ENCODE data around the gene KIF21B.

KIF21B gene

GRCh38 chr1:200990114-200990513 is 33.4 kb downstream of the KIF21B start:
- Histone ChIP-seq H3K36me3 (ENCODE audit: insufficient read depth, low read length) (peaks cover 87% of the 10 kb centered on the region; the same call in 1 of the 2 replicates), H4K20me1 (ENCODE audit: insufficient read depth, low read length, poor library complexity, severe bottlenecking) (no peaks in the 10 kb centered on the region), H3K9me2 (replicated peaks; ENCODE audit: low read depth, low read length) (no peaks in the 10 kb centered on the region), H3F3A (ENCODE audit: low read depth) (no peaks in the 10 kb centered on the region), H3K79me2 (ENCODE audit: insufficient read depth, low read length) (no peaks in the 10 kb centered on the region), H3K9ac (ENCODE audit: low read depth, low read length, poor library complexity, severe bottlenecking) (no peak overlapping the region), H3K4me1 (ENCODE audit: insufficient read depth, low read length, poor library complexity, severe bottlenecking) (no peaks in the 10 kb centered on the region), H3K4me2 (ENCODE audit: low read depth, low read length, poor library complexity, severe bottlenecking) (no peak overlapping the region), H3K4me3 (ENCODE audit: low read length, poor library complexity, severe bottlenecking) (no peak overlapping the region), H3K27me3 (ENCODE audit: insufficient read depth, low read length, poor library complexity, severe bottlenecking) (no peaks in the 10 kb centered on the region), H2AFZ (ENCODE audit: low read length) (no peak overlapping the region), H3K9me3 (ENCODE audit: insufficient read depth, low read depth, low read length) (no peaks in the 10 kb centered on the region)
- TF ChIP-seq, protein P1, sequence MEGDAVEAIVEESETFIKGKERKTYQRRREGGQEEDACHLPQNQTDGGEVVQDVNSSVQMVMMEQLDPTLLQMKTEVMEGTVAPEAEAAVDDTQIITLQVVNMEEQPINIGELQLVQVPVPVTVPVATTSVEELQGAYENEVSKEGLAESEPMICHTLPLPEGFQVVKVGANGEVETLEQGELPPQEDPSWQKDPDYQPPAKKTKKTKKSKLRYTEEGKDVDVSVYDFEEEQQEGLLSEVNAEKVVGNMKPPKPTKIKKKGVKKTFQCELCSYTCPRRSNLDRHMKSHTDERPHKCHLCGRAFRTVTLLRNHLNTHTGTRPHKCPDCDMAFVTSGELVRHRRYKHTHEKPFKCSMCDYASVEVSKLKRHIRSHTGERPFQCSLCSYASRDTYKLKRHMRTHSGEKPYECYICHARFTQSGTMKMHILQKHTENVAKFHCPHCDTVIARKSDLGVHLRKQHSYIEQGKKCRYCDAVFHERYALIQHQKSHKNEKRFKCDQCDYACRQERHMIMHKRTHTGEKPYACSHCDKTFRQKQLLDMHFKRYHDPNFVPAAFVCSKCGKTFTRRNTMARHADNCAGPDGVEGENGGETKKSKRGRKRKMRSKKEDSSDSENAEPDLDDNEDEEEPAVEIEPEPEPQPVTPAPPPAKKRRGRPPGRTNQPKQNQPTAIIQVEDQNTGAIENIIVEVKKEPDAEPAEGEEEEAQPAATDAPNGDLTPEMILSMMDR (conservative IDR thresholded peaks at IDR 0.05; ENCODE audit: low read length), result no peak
- no peak for TF ChIP-seq EZH2phosphoT487 (IDR thresholded peaks at IDR 0.05; ENCODE audit: borderline replicate concordance)

DNA sequence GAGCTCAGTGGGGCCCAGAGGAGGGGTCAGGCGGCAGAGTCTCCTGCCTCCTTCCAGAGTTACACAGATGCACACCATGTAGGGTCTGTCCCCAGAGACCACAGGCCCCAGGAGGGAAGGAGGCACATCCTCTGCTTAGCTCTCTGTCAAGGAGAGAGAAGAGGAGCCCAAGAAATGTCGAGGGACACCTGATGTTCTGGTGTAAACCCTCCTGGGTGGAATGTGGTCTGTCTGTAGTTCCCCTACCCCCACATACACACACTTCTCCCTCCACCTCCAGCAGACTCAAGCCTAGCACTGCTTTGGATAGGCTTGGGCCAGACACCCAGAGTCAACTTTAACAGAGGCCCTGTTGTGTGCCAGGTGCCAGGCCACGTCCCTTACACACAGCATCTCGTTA is 34.2 kb downstream of the KIF21B start:
- H2AFZ ChIP-seq (ENCODE audit: low read length), result no peak overlapping the region
- H3K79me2 ChIP-seq (ENCODE audit: insufficient read depth, low read length), result no peaks in the 10 kb centered on the region
- TF ChIP-seq, protein P1 (conservative IDR thresholded peaks at IDR 0.05; ENCODE audit: low read length), result no peak
- TF ChIP-seq EZH2phosphoT487 (IDR thresholded peaks at IDR 0.05; ENCODE audit: borderline replicate concordance), result no peak
- no peaks in the 10 kb centered on the region for H3K9me2 ChIP-seq (replicated peaks; ENCODE audit: low read depth, low read length)
- no peak overlapping the region for H3K9ac ChIP-seq (ENCODE audit: low read depth, low read length, poor library complexity, severe bottlenecking)
- H3K9me3 ChIP-seq (ENCODE audit: insufficient read depth, low read depth, low read length), result no peaks in the 10 kb centered on the region
- H3K36me3 ChIP-seq (ENCODE audit: insufficient read depth, low read length), result peaks cover 86% of the 10 kb centered on the region; the same call in 1 of the 2 replicates
- H3K27me3 ChIP-seq (ENCODE audit: insufficient read depth, low read length, poor library complexity, severe bottlenecking), result no peaks in the 10 kb centered on the region
- H3K4me2 ChIP-seq (ENCODE audit: low read depth, low read length, poor library complexity, severe bottlenecking), result no peak overlapping the region
- H3F3A ChIP-seq (ENCODE audit: low read depth), result no peaks in the 10 kb centered on the region
- no peaks in the 10 kb centered on the region for H4K20me1 ChIP-seq (ENCODE audit: insufficient read depth, low read length, poor library complexity, severe bottlenecking)
- no peak overlapping the region for H3K4me3 ChIP-seq (ENCODE audit: low read length, poor library complexity, severe bottlenecking)
- H3K4me1 ChIP-seq (ENCODE audit: insufficient read depth, low read length, poor library complexity, severe bottlenecking), result no peaks in the 10 kb centered on the region

DNA sequence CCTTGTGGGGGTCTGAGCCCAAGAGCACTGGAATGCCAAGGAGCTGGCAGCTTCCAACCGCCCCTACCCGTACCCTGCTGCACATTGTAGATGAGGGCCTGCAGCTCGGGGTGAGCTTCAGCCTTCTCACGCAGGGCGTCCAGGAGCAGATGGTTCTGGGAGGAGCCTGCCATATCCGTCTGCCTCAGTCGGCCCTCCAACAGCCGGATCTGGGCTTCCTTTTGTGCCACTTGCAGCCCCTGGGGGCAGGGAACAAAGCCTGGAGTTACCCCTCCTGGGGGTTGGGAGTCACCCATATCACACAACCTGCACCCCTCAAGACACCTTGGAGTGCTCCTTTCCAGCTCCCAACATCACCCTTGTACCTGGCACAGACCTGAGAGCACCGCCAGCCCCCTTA is 34.8 kb downstream of the KIF21B start:
- TF ChIP-seq EZH2phosphoT487 (IDR thresholded peaks at IDR 0.05; ENCODE audit: borderline replicate concordance), result no peak
- TF ChIP-seq, protein P1 (conservative IDR thresholded peaks at IDR 0.05; ENCODE audit: low read length), result no peak
- no peak overlapping the region for H3K4me2 ChIP-seq (ENCODE audit: low read depth, low read length, poor library complexity, severe bottlenecking)

More for the DNA sequence above, 34.8 kb downstream of the KIF21B start:
- no peaks in the 10 kb centered on the region for H4K20me1 ChIP-seq (ENCODE audit: insufficient read depth, low read length, poor library complexity, severe bottlenecking)
- H3K36me3 ChIP-seq (ENCODE audit: insufficient read depth, low read length), result peaks cover 80% of the 10 kb centered on the region; the same call in 1 of the 2 replicates
- no peaks in the 10 kb centered on the region for H3K27me3 ChIP-seq (ENCODE audit: insufficient read depth, low read length, poor library complexity, severe bottlenecking)
- no peaks in the 10 kb centered on the region for H3K79me2 ChIP-seq (ENCODE audit: insufficient read depth, low read length)
- no peaks in the 10 kb centered on the region for H3K9me2 ChIP-seq (replicated peaks; ENCODE audit: low read depth, low read length)
- no peak overlapping the region for H3K4me3 ChIP-seq (ENCODE audit: low read length, poor library complexity, severe bottlenecking)
- H2AFZ ChIP-seq (ENCODE audit: low read length), result no peak overlapping the region
- H3K4me1 ChIP-seq (ENCODE audit: insufficient read depth, low read length, poor library complexity, severe bottlenecking), result no peaks in the 10 kb centered on the region
- H3F3A ChIP-seq (ENCODE audit: low read depth), result no peaks in the 10 kb centered on the region
- H3K9ac ChIP-seq (ENCODE audit: low read depth, low read length, poor library complexity, severe bottlenecking), result no peak overlapping the region
- H3K9me3 ChIP-seq (ENCODE audit: insufficient read depth, low read depth, low read length), result no peaks in the 10 kb centered on the region
